HG02970 (cell line): ENCODE measurements around the gene KSR2.
"Not testable (repeated sequence)": the region's sequence is repeated elsewhere in the genome, so short reads cannot be mapped to it uniquely, and the experiment has no call there.

ENCODE experiments used
- ATAC-seq: cut with Tn5 transposase; IDR thresholded peaks from one replicate; pipeline ENCODE4 v1.9.1; 2021; ENCODE audit warnings: mild to moderate bottlenecking, moderate library complexity, moderate number of reproducible peaks; ENCODE audit not compliant: unreplicated experiment, low FRiP score

Gene KSR2

GRCh38 chr12:117830471-117830870, 138.3 kb downstream of the KSR2 start:
- ATAC-seq: no peak

GRCh38 chr12:117829108-117829507, 139.7 kb downstream of the KSR2 start:
- no peak for ATAC-seq

GRCh38 chr12:117827660-117828059, 141.1 kb downstream of the KSR2 start:
- no peak for ATAC-seq

GRCh38 chr12:117825827-117826226, 143.0 kb downstream of the KSR2 start:
- ATAC-seq: no peak

GRCh38 chr12:117821480-117822175, 147.2 kb downstream of the KSR2 start:
- ATAC-seq: no peak

GRCh38 chr12:117820216-117820907, 148.4 kb downstream of the KSR2 start:
- ATAC-seq: no peak

GRCh38 chr12:117819160-117819559, 149.6 kb downstream of the KSR2 start:
- ATAC-seq: no peak

GRCh38 chr12:117818400-117818799, 150.4 kb downstream of the KSR2 start:
- ATAC-seq: no peak

GRCh38 chr12:117809509-117809908, 159.3 kb downstream of the KSR2 start:
- no peak for ATAC-seq

- ATAC-seq: no peak
Observed at GRCh38 chr12:117807946-117808345, 160.8 kb downstream of the KSR2 start.

- no peak for ATAC-seq
Observed at GRCh38 chr12:117807355-117807754, 161.4 kb downstream of the KSR2 start.

- ATAC-seq: no peak
Observed at GRCh38 chr12:117805865-117806264, 162.9 kb downstream of the KSR2 start.

- ATAC-seq: no peak
Observed at GRCh38 chr12:117803001-117803400, 165.8 kb downstream of the KSR2 start.

GRCh38 chr12:117800711-117801110, 168.1 kb downstream of the KSR2 start:
- ATAC-seq: not testable (repeated sequence)

GRCh38 chr12:117797202-117797601, 171.6 kb downstream of the KSR2 start:
- no peak for ATAC-seq

- no peak for ATAC-seq
Observed at GRCh38 chr12:117792877-117793424, 175.8 kb downstream of the KSR2 start.

- ATAC-seq: no peak
Observed at GRCh38 chr12:117792471-117792870, 176.3 kb downstream of the KSR2 start.

GRCh38 chr12:117790948-117791347, 177.8 kb downstream of the KSR2 start:
- ATAC-seq: no peak

- no peak for ATAC-seq
Observed at GRCh38 chr12:117790198-117790597, 178.6 kb downstream of the KSR2 start.

- ATAC-seq: no peak
Observed at GRCh38 chr12:117789195-117789912, 179.4 kb downstream of the KSR2 start.

GRCh38 chr12:117778656-117779055, 190.1 kb downstream of the KSR2 start:
- ATAC-seq: no peak
